Stomach (tissue), 4 donors: ENCODE measurements around the gene MSI2.

Experiments used
- CTCF ChIP-seq, 7 experiments: fragments of 450-650 bp in 4 of 7; fragments of 200-600 bp in 3 of 7; sonication (generic) in 3 of 7; IDR thresholded peaks; one replicate each; pipeline ENCODE4 v1.5.1; 2016 to 2019; ENCODE audit warnings: antibody characterized with exemption in 7 of 7, control low read depth in 2 of 7, mild to moderate bottlenecking in 1 of 7
- EP300 ChIP-seq: sonication (generic); formaldehyde crosslinking; IDR thresholded peaks from one replicate; pipeline ENCODE4 v1.6.1; 2017; ENCODE audit warnings: antibody characterized with exemption
- POLR2A ChIP-seq, 4 donors: fragments of 450-650 bp; IDR thresholded peaks; one replicate each; pipeline ENCODE4 v1.6.1; 2016; ENCODE audit warnings: antibody characterized with exemption in 4 of 4, control low read depth in 2 of 4, mild to moderate bottlenecking in 1 of 4, moderate library complexity in 1 of 4

DNA sequence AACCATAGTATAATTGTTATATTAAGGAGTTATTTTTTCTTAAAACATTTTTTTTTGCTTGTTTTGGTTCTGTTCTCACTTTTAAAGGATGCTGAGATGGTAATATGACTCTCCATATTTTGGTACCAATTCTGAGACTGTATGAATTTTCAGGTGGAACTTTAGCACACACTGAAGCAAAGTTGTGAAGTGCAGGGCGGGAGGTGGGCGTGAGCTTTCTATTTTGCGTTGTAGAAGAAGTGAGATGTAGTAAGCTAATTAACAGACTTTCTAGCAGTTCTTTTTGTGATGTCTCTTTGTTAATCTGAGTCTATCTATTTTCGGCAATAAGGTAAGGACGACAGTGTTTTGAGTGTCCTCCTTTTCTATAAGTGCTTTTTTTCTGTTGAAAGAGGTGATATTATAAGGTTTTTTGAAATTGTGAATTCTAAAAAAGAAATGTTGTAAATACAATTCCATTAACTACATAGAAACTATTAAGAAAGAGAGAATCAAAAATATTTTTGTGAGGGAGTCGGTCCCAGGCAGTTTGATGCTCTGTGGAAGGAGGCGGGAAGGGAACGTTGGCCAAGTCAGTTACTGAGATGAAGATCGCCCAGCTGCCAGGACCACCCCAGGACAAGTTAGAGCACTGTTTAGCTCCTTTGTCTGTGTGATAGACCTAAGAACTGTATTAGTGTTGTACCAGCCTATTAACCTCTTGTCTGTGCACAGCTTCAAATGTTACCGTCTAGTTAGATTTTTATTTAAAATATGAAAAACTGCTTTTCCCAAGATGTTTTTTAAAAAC lies 423.8 kb downstream of the MSI2 start:
- TF ChIP-seq POLR2A (IDR thresholded peaks at IDR 0.05) (no peak), CTCF (IDR thresholded peaks at IDR 0.05) (no peak), EP300 (no peak)
